HCT116 (cell line): Measurements from ENCODE around the gene ACTR6. TPM values are rescaled to one million over a fixed set of nuclear protein-coding genes. Genes with fewer than 3 reads are reported as not detected.

Source experiments
- ATAC-seq: fragments of 200-7000 bp; cut with Tn5 transposase; 2 replicates; pipeline ENCODE4 v1.9.1; 2020; ENCODE audit warnings: mild to moderate bottlenecking, moderate library complexity
- BruUV-seq: library from RNA; stranded (reverse); fragments of 400-500 nt; replicated peaks from 2 replicates; lab custom pipeline; 2021; lab: Mats Ljungman, UMichigan
- CTCF ChIA-PET: fragments of 300-600 bp; sonication (Branson Sonifier 250); formaldehyde crosslinking; loops from one replicate; lab custom pipeline; 2021; ENCODE audit warnings: antibody characterized with exemption; lab: Charles Lee
- POLR2A ChIA-PET: fragments of 300-600, 350-600 bp; sonication (Branson Sonifier 250); formaldehyde crosslinking; loops from one replicate; lab custom pipeline; 2021; ENCODE audit warnings: antibody characterized with exemption; lab: Charles Lee
- RAD21 ChIA-PET, 2 experiments: fragments of 300-600 bp; sonication (Branson Sonifier 250); formaldehyde crosslinking; loops; one replicate each; lab custom pipeline; 2023; ENCODE audit warnings: low total read pairs in 2 of 2; ENCODE audit not compliant: uncharacterized antibody in 2 of 2, unreplicated experiment in 2 of 2, low non-redundant PET in 1 of 2; lab: Charles Lee
- DNase-seq: peaks from one replicate; pipeline ENCODE4 v3.0.0-alpha.2; 2010; ENCODE audit warnings: low read depth, low spot score
- H2AFZ ChIP-seq: fragments of 200-600 bp; shearing (Covaris generic), sonication (generic); 2 replicates; pipeline ENCODE4 v1.6.1; 2017; ENCODE audit warnings: low read depth, mixed run types, mixed read lengths, antibody characterized with exemption, low read length; ENCODE audit not compliant: poor library complexity, severe bottlenecking
- H3K27ac ChIP-seq: 2 replicates; pipeline ENCODE4 v1.5.1; 2012; ENCODE audit warnings: low read depth, low read length
- H3K27me3 ChIP-seq: fragments of 200-600 bp; sonication (generic); 2 replicates; pipeline ENCODE4 v1.6.1; 2016; ENCODE audit warnings: mixed run types, low read length, mixed read lengths; ENCODE audit not compliant: insufficient read depth
- H3K36me3 ChIP-seq, 2 experiments: fragments of 200-500 bp in 1 of 2; fragments of 200-600 bp in 1 of 2; sonication (Bioruptor generic) in 1 of 2; sonication (generic) in 1 of 2; 2 replicates each; pipeline versions ENCODE4 v1.5.1 to v1.6.1; 2014 to 2016; ENCODE audit warnings: low read length in 2 of 2, inconsistent platforms in 1 of 2, mixed read lengths in 1 of 2, mixed run types in 1 of 2; ENCODE audit not compliant: insufficient read depth in 2 of 2, control insufficient read depth in 1 of 2
- H3K4me1 ChIP-seq, 2 experiments: fragments of 200-600 bp in 1 of 2; sonication (generic) in 1 of 2; 2 replicates each; pipeline versions ENCODE4 v1.5.1 to v1.6.1; 2012 to 2017; ENCODE audit warnings: low read length in 2 of 2, inconsistent platforms in 1 of 2, mild to moderate bottlenecking in 1 of 2, mixed read lengths in 1 of 2, mixed run types in 1 of 2, moderate library complexity in 1 of 2; ENCODE audit not compliant: insufficient read depth in 2 of 2, control insufficient read depth in 1 of 2
- H3K4me2 ChIP-seq: fragments of 200-600 bp; sonication (generic); 2 replicates; pipeline ENCODE4 v1.6.1; 2017; ENCODE audit warnings: mixed run types, low read length, mixed read lengths
- H3K4me3 ChIP-seq, 2 experiments: fragments of 200-600 bp in 1 of 2; sonication (generic) in 1 of 2; replicated peaks in 1 of 2; 2 replicates each; pipeline ENCODE4 v1.5.1; 2011 to 2016; ENCODE audit warnings: low read length in 2 of 2, control low read depth in 1 of 2, low read depth in 1 of 2, mild to moderate bottlenecking in 1 of 2, mixed read lengths in 1 of 2, mixed run types in 1 of 2
- H3K79me2 ChIP-seq: fragments of 200-600 bp; sonication (generic); 2 replicates; pipeline ENCODE4 v1.6.1; 2017; ENCODE audit warnings: mild to moderate bottlenecking, mixed run types, low read length, moderate library complexity, mixed read lengths; ENCODE audit not compliant: insufficient read depth
- H3K9ac ChIP-seq: fragments of 200-600 bp; sonication (generic); 2 replicates; pipeline ENCODE4 v1.6.1; 2016; ENCODE audit warnings: low read length, mixed read lengths
- H3K9me2 ChIP-seq: fragments of 200-600 bp; sonication (generic), shearing (Covaris generic); 2 replicates; pipeline ENCODE4 v1.6.1; 2017; ENCODE audit warnings: mixed run types, mild to moderate bottlenecking, moderate library complexity; ENCODE audit not compliant: insufficient read depth
- H3K9me3 ChIP-seq, 2 experiments: fragments of 200-500 bp in 1 of 2; fragments of 200-600 bp in 1 of 2; sonication (Bioruptor generic) in 1 of 2; sonication (generic) in 1 of 2; 2 replicates each; pipeline ENCODE4 v1.6.1; 2014 to 2017; ENCODE audit warnings: low read length in 2 of 2, mixed read lengths in 2 of 2, inconsistent platforms in 1 of 2, low read depth in 1 of 2, mild to moderate bottlenecking in 1 of 2, mixed run types in 1 of 2, moderate library complexity in 1 of 2; ENCODE audit not compliant: control insufficient read depth in 1 of 2, insufficient read depth in 1 of 2
- H4K20me1 ChIP-seq: fragments of 200-600 bp; sonication (generic), shearing (Covaris generic); 2 replicates; pipeline ENCODE4 v1.6.1; 2017; ENCODE audit warnings: mixed run types, mild to moderate bottlenecking, moderate library complexity; ENCODE audit not compliant: insufficient read depth
- EGR1 ChIP-seq: IDR thresholded peaks from 2 replicates; pipeline ENCODE4 v1.6.1; 2012; ENCODE audit warnings: low read depth
- ELF1 ChIP-seq: IDR thresholded peaks from 2 replicates; pipeline ENCODE4 v1.6.1; 2012; ENCODE audit warnings: low read depth, borderline replicate concordance
- EZH2 ChIP-seq: fragments of 200-600 bp; sonication (generic); IDR thresholded peaks from 2 replicates; pipeline ENCODE4 v1.6.1; 2017; ENCODE audit warnings: antibody characterized with exemption, mixed run types
- EZH2phosphoT487 ChIP-seq: fragments of 200-600 bp; IDR thresholded peaks from 2 replicates; pipeline ENCODE4 v1.6.1; 2018; ENCODE audit warnings: antibody characterized with exemption, borderline replicate concordance
- FOSL1 ChIP-seq: IDR thresholded peaks from 2 replicates; pipeline ENCODE4 v1.6.1; 2012; ENCODE audit warnings: low read depth
- POLR2A ChIP-seq: IDR thresholded peaks from 2 replicates; pipeline ENCODE4 v1.7.0; 2011; ENCODE audit warnings: borderline replicate concordance; ENCODE audit not compliant: insufficient read depth, insufficient read length; ENCODE audit errors: extremely low read depth
- POLR2AphosphoS5 ChIP-seq: IDR thresholded peaks from 2 replicates; pipeline ENCODE4 v1.6.1; 2011; ENCODE audit warnings: mild to moderate bottlenecking, low read depth, low read length, moderate library complexity
- RAD21 ChIP-seq: IDR thresholded peaks from 2 replicates; pipeline ENCODE4 v1.6.1; 2012; ENCODE audit warnings: low read depth, mild to moderate bottlenecking
- SIN3A ChIP-seq: IDR thresholded peaks from 2 replicates; pipeline ENCODE4 v1.6.1; 2012; ENCODE audit warnings: low read depth
- SP1 ChIP-seq: IDR thresholded peaks from 2 replicates; pipeline ENCODE4 v1.6.1; 2012; ENCODE audit warnings: low read depth
- SRF ChIP-seq: IDR thresholded peaks from 2 replicates; pipeline ENCODE4 v1.6.1; 2012; ENCODE audit warnings: low read depth
- TCF7L2 ChIP-seq: IDR thresholded peaks from 2 replicates; pipeline ENCODE4 v1.7.0; 2011; ENCODE audit warnings: borderline replicate concordance, inconsistent platforms; ENCODE audit not compliant: insufficient read depth, insufficient read length; ENCODE audit errors: extremely low read depth
- YY1 ChIP-seq: IDR thresholded peaks from 2 replicates; pipeline ENCODE4 v1.6.1; 2011; ENCODE audit warnings: low read length, low read depth, moderate library complexity, mild to moderate bottlenecking; ENCODE audit not compliant: insufficient replicate concordance; ENCODE audit errors: extremely low read depth
- ZFX ChIP-seq: fragments of 450-650 bp; IDR thresholded peaks from 2 replicates; pipeline ENCODE4 v1.6.1; 2017
- ZNF274 ChIP-seq: fragments of 200-500 bp; sonication (Bioruptor generic); IDR thresholded peaks from 2 replicates; pipeline ENCODE4 v1.6.1; 2014; ENCODE audit warnings: mild to moderate bottlenecking, low read depth, low read length, inconsistent platforms
- intact Hi-C: fragments of 100-400 bp; cut with micrococcal nuclease; formaldehyde crosslinking; loops from 2 replicates; pipeline ENCODE4 v1.10.0; 2022
- total RNA-seq: library from RNA; stranded (reverse); gene quantifications from one replicate; pipeline ENCODE4 v1.2.1, GENCODE V29; 2021; ENCODE audit not compliant: unreplicated experiment
- TF ChIP-seq, protein P1 (sequence below): IDR thresholded peaks from 2 replicates; pipeline ENCODE4 v1.6.1; 2012
- TF ChIP-seq, protein P2 (sequence below), 3 experiments: fragments of 200-600 bp in 1 of 3; sonication (generic) in 1 of 3; IDR thresholded peaks in 2 of 3; conservative IDR thresholded peaks in 1 of 3; 2 replicates each; pipeline ENCODE4 v1.5.1; 2012 to 2017; ENCODE audit warnings: low read depth in 2 of 3, low read length in 2 of 3, antibody characterized with exemption in 1 of 3, borderline replicate concordance in 1 of 3, control low read depth in 1 of 3, mild to moderate bottlenecking in 1 of 3, mixed read lengths in 1 of 3, mixed run types in 1 of 3, moderate library complexity in 1 of 3; ENCODE audit not compliant: insufficient read depth in 1 of 3
- TF ChIP-seq, protein P3 (sequence below): IDR thresholded peaks from 2 replicates; pipeline ENCODE4 v1.6.1; 2012

ACTR6 gene
- total RNA-seq, 1 experiment from 2014 or later, result 40.4 TPM

DNA sequence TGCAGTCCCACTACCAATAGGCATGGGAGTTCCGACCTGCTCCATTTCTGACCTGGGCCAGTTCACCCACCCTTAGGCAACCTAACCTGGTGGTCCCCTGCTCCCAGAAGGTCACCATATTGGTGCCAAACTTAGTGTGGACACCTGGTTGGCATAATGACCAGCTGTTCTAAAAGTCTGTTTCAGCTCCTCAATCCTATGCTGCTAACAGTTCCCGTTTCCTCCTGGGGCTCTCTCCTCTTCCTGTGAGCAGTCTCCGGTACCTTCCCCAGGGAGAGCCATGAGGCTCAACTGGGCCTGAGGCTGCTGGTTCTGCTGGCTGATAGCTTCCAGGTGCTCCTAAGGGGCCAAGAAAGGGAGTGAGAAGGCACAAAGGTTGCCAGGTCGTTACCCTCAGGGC lies 42.1 kb upstream of the ACTR6 start:
- Histone ChIP-seq H4K20me1 (no peaks in the 10 kb centered on the region), H3K36me3 (no peaks in the 10 kb centered on the region), H2AFZ (no peak overlapping the region), H3K79me2 (no peaks in the 10 kb centered on the region), H3K4me2 (no peak overlapping the region), H3K9ac (no peak overlapping the region), H3K9me2 (no peaks in the 10 kb centered on the region), H3K4me3 (no peak overlapping the region), H3K27ac (no peak overlapping the region), H3K27me3 (no peaks in the 10 kb centered on the region), H3K4me1 (peaks cover 3 to 4% of the 10 kb centered on the region in 2 experiments), H3K9me3 (no peaks in the 10 kb centered on the region)
- no peak for TF ChIP-seq RAD21
- TF ChIP-seq ZNF274, result no peak
- no peak for TF ChIP-seq SRF
- no peak for TF ChIP-seq FOSL1
- TF ChIP-seq YY1, result no peak
- no peak for TF ChIP-seq EZH2phosphoT487
- TF ChIP-seq POLR2A, result no peak
- TF ChIP-seq, protein P1, sequence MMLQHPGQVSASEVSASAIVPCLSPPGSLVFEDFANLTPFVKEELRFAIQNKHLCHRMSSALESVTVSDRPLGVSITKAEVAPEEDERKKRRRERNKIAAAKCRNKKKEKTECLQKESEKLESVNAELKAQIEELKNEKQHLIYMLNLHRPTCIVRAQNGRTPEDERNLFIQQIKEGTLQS, result no peak
- no peak for TF ChIP-seq EGR1
- no TSS peak for BruUV-seq
- DNase-seq (no peak), ATAC-seq (no peak)
- ChIA-PET CTCF (no interaction called here), POLR2A (no interaction called here), RAD21 (no interaction called here)
- intact Hi-C loops, result no loop called here

DNA sequence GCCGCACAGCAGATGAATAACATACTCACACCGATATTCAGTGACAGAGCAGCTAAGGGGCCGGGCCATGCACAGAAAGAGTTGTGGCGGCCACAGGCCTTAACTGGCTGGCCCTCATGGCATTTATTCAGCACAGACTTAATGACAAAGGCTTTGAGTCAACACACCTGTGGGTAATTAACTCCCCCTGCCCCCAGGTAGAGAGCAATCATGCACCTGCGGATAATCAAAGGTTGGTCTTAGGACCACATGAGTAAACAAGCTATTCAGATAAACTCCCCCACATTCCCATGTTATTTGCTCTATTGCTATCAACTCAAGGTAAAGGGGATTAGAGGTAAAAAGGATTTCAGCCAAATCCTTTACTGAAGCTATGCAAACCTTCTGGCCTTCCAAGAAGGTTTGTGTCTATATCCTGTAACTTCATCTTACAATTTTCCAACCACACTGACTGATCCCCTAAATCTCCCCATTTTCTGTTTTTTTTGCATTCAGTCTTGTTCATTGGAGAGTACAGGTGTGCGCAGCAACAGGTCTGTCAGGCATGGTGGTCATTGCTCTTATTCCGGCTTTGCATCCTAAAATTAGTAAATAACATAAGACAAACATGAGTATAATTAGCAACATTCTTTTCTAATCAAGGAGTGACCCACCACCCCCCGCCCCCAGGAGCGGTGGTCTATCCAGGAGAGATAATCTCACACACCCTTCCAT lies 41.1 kb upstream of the ACTR6 start:
- no peaks in the 10 kb centered on the region for H3K9me3 ChIP-seq
- no TSS peak for BruUV-seq
- H3K27me3 ChIP-seq, result no peaks in the 10 kb centered on the region
- intact Hi-C loops, result no loop called here
- no peaks in the 10 kb centered on the region for H4K20me1 ChIP-seq
- no peaks in the 10 kb centered on the region for H3K36me3 ChIP-seq
- no peaks in the 10 kb centered on the region for H3K9me2 ChIP-seq
- H3K79me2 ChIP-seq, result no peaks in the 10 kb centered on the region
- H3K9ac ChIP-seq, result no peak overlapping the region
- no peak overlapping the region for H3K27ac ChIP-seq
- no peak overlapping the region for H3K4me3 ChIP-seq
- ChIA-PET CTCF (no interaction called here), POLR2A (no interaction called here), RAD21 (no interaction called here)
- peaks cover 4 to 13% of the 10 kb centered on the region in 2 experiments for H3K4me1 ChIP-seq
- no peak overlapping the region for H2AFZ ChIP-seq
- DNase-seq (no peak), ATAC-seq (no peak)
- no peak overlapping the region for H3K4me2 ChIP-seq
- TF ChIP-seq, protein P2, sequence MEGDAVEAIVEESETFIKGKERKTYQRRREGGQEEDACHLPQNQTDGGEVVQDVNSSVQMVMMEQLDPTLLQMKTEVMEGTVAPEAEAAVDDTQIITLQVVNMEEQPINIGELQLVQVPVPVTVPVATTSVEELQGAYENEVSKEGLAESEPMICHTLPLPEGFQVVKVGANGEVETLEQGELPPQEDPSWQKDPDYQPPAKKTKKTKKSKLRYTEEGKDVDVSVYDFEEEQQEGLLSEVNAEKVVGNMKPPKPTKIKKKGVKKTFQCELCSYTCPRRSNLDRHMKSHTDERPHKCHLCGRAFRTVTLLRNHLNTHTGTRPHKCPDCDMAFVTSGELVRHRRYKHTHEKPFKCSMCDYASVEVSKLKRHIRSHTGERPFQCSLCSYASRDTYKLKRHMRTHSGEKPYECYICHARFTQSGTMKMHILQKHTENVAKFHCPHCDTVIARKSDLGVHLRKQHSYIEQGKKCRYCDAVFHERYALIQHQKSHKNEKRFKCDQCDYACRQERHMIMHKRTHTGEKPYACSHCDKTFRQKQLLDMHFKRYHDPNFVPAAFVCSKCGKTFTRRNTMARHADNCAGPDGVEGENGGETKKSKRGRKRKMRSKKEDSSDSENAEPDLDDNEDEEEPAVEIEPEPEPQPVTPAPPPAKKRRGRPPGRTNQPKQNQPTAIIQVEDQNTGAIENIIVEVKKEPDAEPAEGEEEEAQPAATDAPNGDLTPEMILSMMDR (IDR thresholded peaks at IDR 0.05 in 2 of 3, conservative IDR thresholded peaks at IDR 0.05 in 1 of 3; ENCODE audit: borderline replicate concordance in 1 of 3, insufficient read depth in 1 of 3, low read depth in 2 of 3, low read length in 2 of 3), result no peak
- no peak for TF ChIP-seq FOSL1
- TF ChIP-seq RAD21, result no peak
- no peak for TF ChIP-seq ELF1
- TF ChIP-seq, protein P1, result no peak
- TF ChIP-seq POLR2A, result no peak
- no peak for TF ChIP-seq EZH2phosphoT487
- no peak for TF ChIP-seq TCF7L2
- TF ChIP-seq EGR1, result no peak
- no peak for TF ChIP-seq YY1
- TF ChIP-seq POLR2AphosphoS5, result no peak
- no peak for TF ChIP-seq EZH2
- TF ChIP-seq ZNF274, result no peak
- TF ChIP-seq SIN3A, result no peak
- TF ChIP-seq, protein P3, sequence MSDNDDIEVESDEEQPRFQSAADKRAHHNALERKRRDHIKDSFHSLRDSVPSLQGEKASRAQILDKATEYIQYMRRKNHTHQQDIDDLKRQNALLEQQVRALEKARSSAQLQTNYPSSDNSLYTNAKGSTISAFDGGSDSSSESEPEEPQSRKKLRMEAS, result no peak
- TF ChIP-seq SP1, result no peak
- no peak for TF ChIP-seq ZFX
